HT1080 (cell line): ENCODE measurements around the gene WT1. TPM values are rescaled to one million over a fixed set of nuclear protein-coding genes. Genes with fewer than 3 reads are reported as not detected.

Experiments
- DNase-seq: peaks from one replicate; pipeline ENCODE4 v3.0.0-alpha.2; 2015; ENCODE audit warnings: low read depth
- total RNA-seq: library from RNA; depleted of rRNA; stranded (reverse); fragments of >200 nt; shearing (Covaris generic); gene quantifications from 2 replicates; pipeline ENCODE4 v1.2.3, GENCODE V29; 2014

The WT1 gene
- total RNA-seq, 1 experiment from 2014 or later = 9.6 TPM

DNA sequence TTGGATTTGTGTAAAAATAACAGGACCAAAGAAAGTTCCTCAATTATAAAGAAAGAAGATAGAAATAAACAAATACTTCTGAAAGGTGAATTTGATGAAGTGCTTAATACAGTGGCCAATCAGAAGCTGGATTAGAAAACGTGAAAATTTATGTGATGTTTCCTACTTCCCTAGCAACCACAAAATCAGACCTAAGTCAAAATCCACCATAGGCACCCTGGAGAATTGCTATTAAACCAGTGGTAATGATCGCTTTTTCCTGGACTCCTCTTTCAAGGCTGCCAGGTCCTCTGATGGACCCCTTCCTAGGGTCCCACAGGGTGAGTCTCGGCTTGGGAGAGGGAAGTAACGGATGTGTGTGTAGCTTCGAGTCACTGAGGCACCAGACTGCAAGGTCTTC, 9.6 kb downstream of the WT1 start:
- DNase-seq = no peak

DNA sequence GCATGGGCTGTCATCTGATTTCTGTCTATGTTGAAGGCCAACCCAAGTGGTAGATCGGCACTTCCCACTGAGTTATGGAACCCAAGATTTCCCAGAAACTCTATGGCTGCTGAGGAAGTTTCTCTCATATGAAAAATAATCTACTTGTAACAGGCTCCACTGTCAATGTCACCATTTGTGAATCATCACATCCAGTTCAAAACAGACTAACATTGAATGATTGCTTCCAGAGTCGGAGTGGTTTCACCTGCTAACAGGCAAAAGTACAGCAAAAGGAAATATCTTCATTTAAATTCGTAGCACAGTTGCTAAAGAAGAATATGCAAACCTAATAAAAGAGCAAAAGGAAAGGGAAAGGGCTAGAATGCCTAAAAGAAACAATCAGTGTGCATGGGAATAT, 12.8 kb downstream of the WT1 start:
- no peak for DNase-seq

GRCh38 chr11:32421992-32422391, 13.3 kb downstream of the WT1 start:
- no peak for DNase-seq

- peak; percentile 78 for DNase-seq
Measured at GRCh38 chr11:32420937-32421901, 14.1 kb downstream of the WT1 start.

GRCh38 chr11:32420139-32420538, 15.2 kb downstream of the WT1 start:
- DNase-seq = no peak

DNA sequence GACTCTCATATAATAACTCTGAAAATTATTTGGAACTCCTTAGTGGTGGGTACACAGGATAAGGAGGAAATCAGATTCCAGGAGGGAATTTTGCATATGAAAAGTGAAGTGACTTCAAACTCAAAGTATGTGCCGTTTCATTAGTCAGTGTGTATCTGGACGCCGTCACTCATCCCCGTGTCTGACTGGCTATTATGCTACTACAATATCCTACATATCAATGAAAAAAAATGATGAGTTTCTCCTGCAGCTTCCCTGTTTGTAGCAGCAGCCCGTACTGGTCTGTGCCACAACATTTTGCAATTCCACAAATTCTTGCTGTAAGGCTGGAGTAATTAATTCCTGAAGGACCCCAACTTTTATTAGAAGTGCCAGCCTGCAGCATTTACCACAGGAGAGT, 16.5 kb downstream of the WT1 start:
- peak; percentile 32 for DNase-seq

DNA sequence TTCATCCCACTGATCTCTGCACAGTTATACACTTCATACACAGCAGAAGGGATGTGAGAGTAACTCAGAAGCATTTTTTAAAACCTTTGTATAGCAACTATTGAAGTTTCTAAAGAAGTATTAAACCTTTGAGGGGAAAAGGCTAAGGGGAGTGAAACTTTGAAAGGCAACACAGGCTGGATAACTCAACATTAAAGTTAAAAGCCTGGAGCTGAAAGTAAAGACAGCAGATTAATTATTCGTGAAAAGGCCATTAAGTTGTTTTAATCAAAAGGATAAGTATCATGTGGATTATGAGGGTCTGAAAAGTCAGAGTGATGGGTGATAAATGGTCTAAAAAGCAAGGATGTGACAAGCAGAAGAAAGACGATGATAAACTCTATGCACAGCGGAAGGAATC, 17.5 kb downstream of the WT1 start:
- DNase-seq = no peak

GRCh38 chr11:32416301-32416700, 19.0 kb downstream of the WT1 start:
- no peak for DNase-seq

DNA sequence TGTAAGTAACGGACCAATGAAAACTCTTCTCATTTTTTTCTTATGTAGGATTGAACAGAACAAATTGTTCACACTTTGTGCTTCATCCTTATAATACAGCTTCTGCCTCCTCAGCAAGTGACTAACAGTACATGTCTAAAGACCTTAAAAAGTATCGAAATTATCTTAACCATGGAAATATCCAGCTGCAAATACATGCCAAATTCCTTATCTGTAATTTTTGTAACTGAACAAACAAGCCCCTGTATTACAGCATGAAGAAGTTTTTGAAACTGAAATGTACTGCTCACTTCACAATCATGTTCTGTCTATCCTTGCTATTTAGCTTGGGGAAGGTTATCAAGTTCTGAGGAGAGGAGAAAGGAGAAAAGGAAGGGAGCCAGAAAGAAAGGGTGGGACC, 20.4 kb downstream of the WT1 start:
- DNase-seq = no peak

DNA sequence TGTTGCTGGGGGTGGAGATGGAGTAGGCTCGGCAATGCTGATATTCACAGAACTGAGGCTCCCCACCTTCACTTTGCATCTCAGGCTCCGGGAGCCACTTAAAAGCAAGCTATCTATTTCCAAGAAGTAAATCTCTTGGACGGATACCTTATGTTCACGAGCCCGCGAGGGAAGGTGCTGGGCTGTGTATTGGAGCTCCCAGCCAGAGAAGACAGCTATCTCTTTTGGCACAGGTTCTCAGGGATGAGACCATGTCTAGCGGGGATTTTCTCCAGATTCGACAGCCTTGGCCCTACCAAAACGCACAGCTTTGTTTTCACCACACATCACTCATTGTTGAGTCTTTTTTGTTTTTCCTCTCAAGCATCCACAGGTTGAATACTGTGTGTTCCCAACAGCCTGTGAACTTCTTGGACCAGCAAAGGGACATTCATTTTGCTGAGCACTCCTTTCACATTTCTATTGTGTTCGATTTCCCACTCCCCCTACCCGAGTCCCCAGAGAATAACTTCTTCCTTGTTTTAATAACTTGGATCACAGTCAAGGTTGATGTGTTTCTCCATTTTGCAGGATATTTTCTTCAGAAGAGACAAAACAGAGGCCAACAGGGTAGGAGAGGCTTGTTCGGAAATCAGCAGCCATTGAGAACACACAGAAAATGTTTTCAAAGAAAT, 23.3 kb downstream of the WT1 start:
- no peak for DNase-seq

GRCh38 chr11:32405592-32405991, 29.7 kb downstream of the WT1 start:
- DNase-seq = no peak

- DNase-seq = no peak
Measured at GRCh38 chr11:32402836-32403235, 32.5 kb downstream of the WT1 start.

- no peak for DNase-seq
Measured at GRCh38 chr11:32400670-32401369, 34.5 kb downstream of the WT1 start.

DNA sequence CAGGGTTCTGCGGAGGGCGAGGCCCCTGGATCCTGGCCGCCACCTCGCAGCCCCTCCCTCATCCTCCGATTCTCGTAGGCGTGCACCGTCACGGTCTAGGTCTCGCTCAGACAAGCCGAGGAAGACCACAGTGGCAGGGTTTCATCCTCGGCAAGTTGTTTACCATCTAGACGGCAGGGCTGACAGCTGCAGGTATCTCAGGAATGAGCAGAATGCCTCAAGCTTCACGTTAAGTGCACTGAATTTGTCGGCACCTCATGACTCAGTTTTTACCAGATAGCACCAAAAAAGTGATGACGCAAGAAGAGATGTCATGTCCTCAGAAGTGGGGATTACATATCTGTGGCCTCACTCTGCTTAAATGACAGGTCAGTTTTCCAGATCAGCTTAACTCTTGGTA, 35.1 kb downstream of the WT1 start:
- DNase-seq = no peak

- peak; percentile 26 for DNase-seq
Measured at GRCh38 chr11:32396991-32397390, 38.3 kb downstream of the WT1 start.

- no peak for DNase-seq
Measured at GRCh38 chr11:32396331-32396730, 39.0 kb downstream of the WT1 start.

DNA sequence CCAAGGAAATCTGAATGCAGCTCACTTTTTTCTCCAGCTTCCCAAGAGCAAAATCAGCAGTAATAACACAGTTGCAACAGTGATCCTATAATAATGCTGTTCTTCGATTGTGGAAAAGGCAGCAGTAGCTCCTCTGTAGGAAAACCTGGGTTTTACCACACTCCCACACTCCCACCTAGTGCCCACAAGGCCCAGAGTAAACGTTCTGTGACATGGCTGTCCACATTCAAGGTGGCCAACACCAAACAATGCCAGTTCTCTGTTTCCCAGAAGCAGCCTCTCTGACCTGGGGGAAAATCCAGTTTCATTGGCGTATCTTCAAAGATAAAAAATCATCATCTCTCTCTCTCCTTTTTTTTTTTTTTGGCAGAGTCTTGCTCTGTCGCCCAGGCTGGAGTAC, 40.2 kb downstream of the WT1 start:
- DNase-seq = no peak

DNA sequence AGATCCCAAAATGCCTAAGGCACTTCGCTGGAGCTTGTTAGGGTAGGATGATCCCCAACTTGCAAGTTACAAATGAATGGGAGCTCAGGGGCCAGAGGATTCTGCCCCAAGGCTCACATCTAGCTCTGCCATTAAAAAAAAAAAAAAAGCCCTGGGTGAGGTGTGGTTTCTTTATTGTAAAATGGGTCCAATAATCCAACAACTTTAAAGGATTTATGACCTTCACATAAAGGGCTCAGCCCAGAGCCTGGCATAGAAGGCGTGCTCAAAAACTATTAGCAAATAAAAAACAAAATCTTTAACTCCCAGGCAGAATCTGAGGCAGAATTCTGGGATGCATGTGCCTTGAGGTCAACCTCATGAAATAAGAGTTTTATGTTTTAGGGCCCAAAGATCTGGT, 42.5 kb downstream of the WT1 start:
- no peak for DNase-seq

DNA sequence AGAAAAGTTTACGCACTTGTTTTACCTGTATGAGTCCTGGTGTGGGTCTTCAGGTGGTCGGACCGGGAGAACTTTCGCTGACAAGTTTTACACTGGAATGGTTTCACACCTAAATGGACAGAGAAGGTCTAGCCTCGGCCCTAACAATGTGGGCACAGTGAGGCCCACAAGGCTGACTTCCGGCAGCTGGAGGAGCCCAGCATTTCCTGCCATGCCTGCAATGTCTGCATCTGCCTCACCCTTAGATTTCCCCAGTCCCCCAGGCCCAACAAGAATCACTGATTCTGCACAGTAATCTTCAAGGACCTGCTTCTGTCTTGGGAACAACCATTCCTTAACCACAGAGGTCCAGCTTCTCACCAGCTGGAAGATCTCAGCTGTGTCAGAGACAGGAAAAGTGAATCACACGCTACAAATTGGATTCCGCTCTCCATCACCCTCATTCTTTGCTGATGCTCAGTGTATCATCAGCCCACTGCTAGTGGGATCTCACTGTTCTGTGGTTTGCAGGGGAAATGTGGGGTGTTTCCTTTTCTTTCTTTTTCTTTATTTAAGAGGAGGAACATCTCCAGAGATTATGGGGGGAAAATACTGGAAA, 43.3 kb downstream of the WT1 start:
- DNase-seq = peak; percentile 90

GRCh38 chr11:32391479-32391878, 43.9 kb downstream of the WT1 start:
- DNase-seq = no peak

DNA sequence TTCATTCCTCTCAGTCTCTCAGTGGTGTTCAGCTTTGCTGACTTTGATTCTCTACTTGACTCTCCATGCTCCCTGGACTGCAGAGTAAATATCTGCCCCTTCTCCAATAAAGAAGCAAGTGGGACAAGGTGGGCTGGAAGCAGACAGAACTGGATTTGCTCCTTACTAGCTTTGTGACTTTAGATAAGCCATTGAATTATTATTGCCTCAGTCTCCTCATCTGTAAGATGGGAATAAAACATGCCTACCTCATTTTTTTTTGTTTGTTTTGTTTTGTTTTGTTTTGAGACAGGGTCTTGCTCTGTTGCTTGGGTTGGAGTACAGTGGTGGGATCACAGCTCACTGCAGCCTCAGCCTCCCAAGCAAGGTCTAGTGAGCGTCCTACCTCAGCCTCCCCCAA, 44.6 kb downstream of the WT1 start:
- DNase-seq = no peak
